GM21529 (cell line): ENCODE data around the gene RIPK3.

Source experiments
- ATAC-seq: cut with Tn5 transposase; IDR thresholded peaks from one replicate; pipeline ENCODE4 v1.9.1; 2021; ENCODE audit not compliant: unreplicated experiment

Gene RIPK3

DNA sequence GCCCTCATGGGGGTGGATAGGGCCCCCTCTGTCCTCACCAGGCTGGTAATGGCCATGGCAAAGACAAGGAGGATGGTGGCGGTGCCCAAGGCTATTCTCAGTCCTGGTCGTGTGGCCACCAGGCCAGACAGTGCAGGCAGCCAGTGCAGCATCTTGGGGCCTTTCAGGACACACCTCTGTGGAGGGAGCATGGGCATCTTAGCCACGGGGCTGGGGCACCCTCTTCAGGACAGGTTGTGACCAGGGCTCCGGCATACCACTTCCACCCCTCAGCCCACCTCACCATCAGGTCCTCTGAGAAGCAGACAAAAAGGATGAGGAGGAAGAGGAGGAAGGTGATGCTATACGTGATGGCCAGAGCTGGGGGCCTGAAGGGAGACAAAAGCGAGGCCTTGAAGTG lies 15.8 kb downstream of the RIPK3 start:
- ATAC-seq, result no peak

DNA sequence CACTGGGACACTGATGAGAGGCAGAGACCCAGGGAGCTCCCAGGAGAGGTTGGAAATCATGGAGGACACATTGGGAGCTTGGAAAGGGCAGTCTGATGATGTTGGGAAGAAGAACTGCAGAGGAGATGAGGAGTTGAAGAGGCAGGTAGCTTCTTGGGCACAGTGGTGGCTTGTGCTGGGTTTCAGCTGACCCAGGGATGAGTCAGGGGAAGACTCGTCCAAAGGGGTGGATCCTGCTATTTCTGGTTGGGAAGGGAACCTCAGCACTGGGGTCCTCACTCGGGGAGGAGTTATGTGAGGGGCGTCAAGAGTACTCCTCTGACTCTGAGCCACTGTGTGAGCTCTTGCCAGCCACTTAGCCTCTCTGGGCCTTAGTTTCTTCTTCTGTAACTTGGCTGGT lies 16.4 kb downstream of the RIPK3 start:
- no peak for ATAC-seq

DNA sequence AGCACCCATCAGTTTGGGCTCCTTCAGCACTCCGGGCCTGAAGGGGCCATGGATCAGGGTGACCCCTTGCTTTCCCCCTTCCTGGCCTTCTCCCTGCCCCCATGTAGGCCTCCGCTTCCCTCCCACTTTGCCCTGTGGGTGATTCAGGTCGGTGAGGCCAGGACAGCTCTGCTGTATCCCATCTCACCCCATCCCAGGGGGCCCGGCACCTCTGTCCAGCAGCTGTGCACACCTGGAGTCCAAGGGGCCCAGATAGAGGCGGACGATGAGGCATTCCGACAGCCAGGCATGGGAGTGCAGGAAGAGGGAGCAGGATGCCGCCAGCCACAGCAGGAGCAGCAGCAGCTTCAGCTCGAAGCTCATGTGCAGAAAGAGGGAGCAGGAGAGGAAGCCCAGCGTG lies 17.1 kb downstream of the RIPK3 start:
- no peak for ATAC-seq

DNA sequence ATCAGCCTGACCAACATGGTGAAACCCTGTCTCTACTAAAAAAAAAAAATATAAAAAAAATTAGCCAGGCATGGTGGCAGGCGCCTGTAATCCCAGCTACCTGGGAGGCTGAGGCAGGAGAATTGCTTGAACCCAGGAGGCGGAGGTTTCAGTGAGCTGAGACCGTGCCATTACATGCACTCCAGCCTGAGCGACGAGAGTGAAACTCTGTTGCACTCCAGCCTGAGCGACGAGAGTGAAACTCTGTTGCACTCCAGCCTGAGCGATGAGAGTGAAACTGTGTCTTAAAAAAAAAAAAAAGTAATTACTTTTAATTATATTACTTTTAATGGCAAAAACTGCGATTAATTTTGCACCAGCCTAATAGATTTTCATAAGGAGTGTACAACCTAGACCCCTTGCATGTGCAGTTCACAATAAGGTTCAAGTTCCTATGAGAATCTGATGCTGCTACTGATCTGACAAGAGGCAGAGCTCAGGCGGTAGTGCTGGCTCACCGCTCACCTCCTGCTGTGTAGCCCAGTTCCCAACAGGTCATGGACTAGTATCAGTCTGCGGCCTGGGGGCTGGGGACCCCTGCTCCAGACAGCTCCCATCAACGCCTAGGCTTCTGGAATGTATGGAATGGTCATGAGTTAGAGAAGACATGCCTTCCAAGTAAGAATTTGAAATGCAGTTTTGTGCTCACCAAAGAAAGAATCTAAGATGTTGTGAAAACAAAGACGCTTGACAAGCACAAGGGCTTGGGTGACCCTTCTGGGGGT lies 18.4 kb downstream of the RIPK3 start:
- ATAC-seq, result no peak

DNA sequence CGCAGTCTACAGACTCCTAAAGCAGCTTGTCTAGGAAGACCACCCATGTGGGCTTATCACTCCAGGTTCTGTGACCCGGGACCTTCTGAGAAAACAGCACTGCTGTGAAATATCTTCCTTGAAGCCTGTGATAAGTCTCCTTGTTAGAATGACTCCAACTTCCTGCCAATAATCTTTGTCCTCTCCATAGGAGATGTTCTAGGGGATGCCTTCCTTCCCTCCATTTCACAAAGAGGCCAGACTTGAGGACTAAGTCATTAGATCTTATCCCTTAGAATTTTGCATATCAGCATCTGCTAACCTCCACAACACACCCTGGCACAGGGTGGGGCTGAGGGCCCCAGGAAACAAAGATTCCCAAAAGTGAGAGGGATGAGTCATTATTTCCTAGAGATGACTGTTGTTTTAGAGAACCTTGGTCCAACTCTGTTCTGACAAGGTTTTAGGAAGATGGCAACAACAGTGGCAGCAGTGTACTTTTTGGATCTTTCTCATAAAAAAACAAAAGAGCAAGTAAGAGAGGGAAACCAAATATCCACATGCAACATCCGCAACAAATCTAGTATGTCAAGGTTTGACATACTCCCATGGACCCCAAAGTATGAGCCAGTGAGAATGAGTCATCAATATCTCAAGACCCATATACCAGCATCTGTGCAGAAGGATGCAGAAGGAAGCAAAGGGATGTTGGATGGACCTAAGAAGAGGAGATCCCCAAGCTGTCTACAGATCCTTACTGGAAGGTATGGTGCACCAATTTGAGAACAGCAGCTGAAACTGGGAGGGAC lies 22.5 kb downstream of the RIPK3 start:
- ATAC-seq, result no peak

DNA sequence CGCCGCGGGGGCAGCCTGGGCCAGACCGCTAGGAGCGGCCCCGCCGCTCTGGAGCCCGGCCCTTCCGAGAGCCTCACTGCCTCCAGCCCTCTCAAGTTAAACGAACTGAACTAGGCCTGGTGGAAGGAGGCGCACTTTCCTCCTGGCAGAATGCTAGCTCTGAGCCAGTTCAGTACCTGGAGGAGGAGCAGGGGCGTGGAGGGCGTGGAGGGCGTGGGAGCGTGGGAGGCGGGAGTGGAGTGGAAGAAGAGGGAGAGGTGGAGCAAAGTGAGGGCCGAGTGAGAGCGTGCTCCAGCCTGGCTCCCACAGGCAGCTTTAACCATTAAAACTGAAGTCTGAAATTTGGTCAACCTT lies 23.2 kb downstream of the RIPK3 start:
- ATAC-seq, result no peak

DNA sequence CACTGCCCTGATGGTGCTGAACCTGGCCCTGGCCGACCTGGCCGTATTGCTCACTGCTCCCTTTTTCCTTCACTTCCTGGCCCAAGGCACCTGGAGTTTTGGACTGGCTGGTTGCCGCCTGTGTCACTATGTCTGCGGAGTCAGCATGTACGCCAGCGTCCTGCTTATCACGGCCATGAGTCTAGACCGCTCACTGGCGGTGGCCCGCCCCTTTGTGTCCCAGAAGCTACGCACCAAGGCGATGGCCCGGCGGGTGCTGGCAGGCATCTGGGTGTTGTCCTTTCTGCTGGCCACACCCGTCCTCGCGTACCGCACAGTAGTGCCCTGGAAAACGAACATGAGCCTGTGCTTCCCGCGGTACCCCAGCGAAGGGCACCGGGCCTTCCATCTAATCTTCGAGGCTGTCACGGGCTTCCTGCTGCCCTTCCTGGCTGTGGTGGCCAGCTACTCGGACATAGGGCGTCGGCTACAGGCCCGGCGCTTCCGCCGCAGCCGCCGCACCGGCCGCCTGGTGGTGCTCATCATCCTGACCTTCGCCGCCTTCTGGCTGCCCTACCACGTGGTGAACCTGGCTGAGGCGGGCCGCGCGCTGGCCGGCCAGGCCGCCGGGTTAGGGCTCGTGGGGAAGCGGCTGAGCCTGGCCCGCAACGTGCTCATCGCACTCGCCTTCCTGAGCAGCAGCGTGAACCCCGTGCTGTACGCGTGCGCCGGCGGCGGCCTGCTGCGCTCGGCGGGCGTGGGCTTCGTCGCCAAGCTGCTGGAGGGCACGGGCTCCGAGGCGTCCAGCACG lies 23.8 kb downstream of the RIPK3 start:
- no peak for ATAC-seq

DNA sequence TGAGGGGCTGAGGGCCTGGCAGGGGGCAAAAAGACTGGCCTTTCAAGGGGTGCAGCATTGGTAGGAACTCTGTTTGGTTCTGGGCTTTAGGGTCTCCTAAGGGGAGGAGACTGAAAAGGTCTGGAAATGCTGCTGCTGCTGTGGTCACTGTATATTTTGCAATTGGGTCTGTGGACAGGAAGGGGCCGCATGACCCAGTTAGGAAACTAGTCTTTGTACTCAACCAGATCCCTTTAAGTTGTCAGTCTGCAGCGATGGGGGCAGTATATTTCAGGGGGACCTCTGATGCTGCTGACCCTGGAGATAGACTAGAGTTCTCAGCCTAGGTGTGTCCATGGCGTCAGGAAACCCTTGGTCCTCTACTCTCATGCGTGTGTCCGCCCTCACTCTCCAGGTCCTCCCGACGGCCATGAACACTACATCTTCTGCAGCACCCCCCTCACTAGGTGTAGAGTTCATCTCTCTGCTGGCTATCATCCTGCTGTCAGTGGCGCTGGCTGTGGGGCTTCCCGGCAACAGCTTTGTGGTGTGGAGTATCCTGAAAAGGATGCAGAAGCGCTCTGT lies 24.5 kb downstream of the RIPK3 start:
- ATAC-seq, result no peak

DNA sequence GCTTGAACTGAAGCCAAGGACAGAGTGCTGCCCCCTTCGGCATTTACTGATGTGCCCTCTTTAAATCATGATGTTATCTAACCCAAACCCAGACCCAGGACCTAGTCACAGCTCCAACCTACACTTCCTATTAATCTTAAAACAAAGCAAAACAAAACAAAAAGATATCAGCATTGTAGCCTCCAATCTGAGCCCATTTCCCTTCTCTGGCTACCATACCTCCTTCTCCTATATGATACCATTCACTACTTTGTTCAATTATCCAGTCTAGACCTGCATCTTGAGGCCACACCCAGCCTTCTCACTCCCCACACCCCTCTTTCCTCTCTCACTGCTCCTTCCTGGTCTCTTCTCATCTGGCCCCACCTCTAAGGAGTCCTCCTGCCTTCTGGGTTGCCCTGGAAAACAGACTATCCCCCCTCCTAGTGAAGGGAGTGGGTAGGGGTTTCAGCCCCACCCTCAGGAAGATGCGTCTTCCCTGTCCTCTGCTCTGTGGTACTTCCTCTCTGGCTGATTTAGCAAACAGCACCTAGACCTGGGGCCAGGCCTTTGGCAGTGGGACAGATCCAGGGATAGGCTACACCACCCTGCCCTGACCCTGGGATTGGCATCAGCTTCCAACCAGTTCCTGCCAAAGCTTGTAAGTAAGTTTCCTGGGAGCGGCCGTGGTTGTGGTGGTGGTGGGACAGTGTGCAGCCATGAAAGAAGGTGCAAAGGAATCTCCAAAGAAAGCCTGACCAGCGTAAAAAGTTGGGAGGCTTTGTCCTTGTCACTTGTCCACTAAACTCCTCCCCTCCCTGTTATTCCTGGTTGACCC lies 25.2 kb downstream of the RIPK3 start:
- no peak for ATAC-seq

DNA sequence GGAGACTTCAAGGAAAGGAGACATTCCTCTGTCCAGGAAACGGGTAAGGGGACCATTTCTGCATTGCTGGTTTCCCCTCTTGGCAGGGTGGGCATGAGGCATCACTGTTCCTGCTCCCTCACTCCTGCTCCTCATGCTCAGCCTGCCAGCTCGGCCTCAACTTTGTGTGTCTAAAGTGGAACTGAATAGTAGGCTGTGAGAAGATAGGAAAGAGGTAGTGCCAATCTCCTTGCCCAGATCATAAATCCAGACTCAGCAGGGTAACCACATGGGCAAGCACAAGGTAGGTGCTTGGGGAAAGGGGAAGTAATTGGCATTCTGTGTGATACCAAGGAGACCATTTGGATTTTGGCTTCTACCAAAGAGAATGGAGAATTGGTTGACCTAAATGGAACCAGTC lies 25.9 kb downstream of the RIPK3 start:
- no peak for ATAC-seq

DNA sequence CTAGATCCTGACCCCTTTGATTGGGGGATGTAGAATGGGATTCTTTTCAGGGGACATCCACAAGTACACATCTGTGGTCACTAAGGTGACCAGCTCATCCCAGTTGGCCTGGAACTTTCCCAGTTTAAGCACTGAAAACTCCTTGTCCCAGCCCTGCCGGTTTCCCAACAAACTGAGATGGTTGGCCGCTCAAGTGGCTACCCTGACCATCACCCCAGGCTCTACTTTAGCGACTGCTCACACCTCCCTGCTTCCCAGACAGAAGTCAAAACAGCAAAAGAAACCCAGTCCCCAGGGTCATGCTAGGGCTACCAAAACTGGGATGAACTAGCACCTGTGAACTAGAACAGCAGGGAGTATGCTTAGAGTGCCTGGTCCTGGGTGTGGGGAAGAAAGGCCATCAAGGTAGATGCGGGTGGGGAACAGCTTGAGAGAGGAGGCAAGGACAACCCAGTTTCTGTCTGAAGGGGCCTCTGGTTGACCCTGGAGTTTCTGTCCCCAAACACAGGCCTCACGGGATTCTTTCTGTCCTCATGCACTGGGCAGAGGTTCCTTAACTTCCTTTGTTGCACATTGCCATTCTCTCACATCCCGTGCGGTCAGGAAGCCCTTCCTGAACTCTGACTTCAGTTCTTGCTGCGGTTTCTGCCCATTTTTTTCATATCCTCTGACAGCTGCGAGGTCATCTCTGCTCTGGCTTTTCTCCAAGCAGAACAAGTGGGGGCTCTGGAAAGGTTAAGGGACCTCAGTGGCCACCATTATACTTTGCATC lies 26.9 kb downstream of the RIPK3 start:
- no peak for ATAC-seq

DNA sequence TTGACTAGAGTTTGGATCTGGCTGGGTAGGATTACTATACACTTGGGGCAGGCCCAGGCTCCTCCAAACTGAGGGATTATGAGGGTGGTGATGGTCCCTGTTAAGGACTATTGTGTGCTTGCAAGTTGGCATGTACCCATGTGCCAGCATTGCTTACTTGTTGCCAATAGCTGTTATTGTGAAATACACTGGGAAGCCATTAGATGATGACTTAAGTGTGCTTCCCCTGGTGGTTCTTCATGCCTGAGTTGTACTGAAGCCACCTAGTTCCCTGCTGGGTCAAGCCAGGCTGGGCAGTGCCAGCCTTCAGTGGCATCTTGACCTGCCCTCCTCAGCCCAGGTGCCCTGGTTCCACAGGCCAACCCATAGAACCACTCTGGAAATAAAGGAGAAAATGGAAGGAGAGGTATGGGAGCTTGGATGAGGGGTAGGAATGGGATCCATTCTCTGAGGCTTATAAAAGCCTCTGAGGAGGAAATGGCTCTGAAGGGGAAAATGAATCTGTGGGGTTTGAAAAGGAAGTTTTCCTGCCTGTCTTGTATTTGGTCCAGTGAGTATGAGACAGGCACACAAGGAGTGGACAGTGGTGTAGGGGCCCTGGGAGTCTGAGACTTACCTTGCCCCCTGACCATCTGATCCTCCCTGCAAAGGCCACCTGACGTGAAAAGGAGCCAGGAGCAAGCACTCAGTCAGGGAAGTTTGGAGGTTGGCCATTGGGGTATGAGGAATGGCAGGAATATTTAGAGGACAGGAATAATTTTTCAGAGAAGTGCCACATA lies 27.8 kb downstream of the RIPK3 start:
- ATAC-seq, result no peak

DNA sequence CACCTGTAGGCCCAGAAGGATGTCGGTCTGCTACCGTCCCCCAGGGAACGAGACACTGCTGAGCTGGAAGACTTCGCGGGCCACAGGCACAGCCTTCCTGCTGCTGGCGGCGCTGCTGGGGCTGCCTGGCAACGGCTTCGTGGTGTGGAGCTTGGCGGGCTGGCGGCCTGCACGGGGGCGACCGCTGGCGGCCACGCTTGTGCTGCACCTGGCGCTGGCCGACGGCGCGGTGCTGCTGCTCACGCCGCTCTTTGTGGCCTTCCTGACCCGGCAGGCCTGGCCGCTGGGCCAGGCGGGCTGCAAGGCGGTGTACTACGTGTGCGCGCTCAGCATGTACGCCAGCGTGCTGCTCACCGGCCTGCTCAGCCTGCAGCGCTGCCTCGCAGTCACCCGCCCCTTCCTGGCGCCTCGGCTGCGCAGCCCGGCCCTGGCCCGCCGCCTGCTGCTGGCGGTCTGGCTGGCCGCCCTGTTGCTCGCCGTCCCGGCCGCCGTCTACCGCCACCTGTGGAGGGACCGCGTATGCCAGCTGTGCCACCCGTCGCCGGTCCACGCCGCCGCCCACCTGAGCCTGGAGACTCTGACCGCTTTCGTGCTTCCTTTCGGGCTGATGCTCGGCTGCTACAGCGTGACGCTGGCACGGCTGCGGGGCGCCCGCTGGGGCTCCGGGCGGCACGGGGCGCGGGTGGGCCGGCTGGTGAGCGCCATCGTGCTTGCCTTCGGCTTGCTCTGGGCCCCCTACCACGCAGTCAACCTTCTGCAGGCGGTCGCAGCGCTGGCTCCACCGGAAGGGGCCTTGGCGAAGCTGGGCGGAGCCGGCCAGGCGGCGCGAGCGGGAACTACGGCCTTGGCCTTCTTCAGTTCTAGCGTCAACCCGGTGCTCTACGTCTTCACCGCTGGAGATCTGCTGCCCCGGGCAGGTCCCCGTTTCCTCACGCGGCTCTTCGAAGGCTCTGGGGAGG lies 28.9 kb downstream of the RIPK3 start, which contains the start of gene LTB4R:
TSS of gene LTB4R (plus strand) at position 857 of the 959 bp plus-strand sequence. CDS start 4,150 bp downstream, outside the sequence.
- ATAC-seq, result peak; percentile 58

DNA sequence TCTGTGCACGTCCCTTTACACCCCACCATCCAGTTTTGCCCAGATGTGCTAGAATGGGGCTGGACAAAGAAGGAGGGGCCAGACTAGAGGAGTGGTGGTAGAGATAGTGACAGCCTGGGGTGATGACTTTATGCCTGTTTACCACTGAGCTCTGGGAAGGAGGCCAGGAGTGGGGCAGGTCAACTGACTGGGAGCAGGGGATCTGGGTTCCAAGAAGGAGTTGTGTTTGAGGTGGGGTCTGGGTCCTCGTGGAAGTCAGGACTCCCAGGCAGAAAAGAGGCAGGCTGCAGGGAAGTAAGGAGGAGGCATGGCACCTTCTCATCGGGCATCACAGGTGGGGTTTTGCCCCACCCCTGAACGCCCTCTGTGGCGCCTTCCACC lies 29.5 kb downstream of the RIPK3 start:
- no peak for ATAC-seq

DNA sequence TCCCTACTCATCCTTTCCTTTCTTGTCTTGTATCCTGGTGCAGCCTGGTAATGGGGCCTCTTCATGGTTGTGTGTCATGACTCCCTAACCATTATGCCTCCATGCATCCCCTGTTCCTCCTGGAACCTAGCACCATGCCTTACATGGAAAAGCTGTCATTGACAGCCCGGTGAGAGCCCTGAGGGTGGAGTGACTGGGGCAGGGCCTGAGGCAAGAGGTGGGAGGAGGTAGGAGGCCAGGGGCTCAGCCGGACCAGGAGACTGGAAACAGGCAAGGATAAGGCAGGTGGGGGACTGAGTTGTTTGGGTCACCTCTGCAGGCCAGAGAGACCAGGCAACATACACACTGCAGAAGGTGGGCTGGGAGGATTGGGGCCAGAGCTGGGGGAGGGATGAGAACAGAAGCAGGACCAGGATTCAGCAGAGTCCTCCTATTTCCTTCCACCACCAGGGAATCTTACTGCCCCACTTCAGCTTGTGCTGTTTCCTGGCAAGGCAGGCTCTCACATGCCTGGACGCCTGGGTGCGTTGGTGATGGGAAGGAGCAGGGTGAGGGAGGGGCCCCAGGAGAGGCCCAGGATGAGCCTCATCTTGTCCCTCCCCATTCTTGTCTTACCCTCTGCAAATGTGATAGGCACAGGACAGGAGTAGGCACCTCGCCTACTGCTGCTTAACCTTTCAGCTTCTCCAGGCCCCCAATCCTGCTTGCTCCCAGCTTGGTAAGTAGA lies 30.1 kb downstream of the RIPK3 start, which contains the start of gene LTB4R2:
TSS of gene LTB4R2 (plus strand) at position 603 of the 727 bp plus-strand sequence. CDS start 525 bp downstream, outside the sequence.
- ATAC-seq, result no peak

DNA sequence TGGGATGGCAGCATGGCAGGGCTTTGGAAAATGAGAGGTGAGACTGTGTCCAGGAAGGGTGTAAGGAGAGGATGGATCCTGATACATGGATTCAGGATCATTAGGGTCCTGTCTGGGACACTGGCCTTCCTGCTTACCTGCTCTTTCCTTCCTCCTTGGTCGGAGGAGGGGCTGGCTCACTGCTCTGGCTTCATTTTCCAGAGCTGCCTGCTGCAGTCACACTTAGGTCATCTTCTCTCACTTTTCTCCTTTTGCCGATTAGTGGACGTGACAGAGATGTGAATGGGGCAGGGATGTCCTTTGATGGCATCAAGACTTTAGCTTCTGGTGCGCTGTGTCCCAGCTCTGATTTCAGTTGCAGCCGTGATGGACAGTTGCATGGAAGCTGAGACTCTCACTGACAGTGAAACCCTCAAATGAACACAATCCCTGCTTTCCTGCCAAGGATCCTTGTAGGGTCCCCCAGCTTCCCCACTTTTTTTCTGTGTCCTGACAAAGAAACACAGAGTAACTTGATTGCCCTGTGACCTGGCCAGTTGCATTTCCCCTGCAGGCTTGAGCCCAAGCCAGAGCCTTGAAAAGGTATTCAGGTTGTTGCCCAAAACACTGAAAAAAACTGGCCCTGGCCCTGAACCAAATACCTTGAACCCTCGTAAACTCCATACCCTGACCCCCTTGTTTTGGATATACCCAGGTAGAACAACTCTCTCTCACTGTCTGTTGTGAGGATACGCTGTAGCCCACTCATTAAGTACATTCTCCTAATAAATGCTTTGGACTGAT lies 31.3 kb downstream of the RIPK3 start:
- no peak for ATAC-seq
